HG03432 (cell line): Measurements from ENCODE around the gene DCST2.

ENCODE experiments used
- ATAC-seq: cut with Tn5 transposase; IDR thresholded peaks from one replicate; pipeline ENCODE4 v1.9.1; 2021; ENCODE audit warnings: mild to moderate bottlenecking, moderate library complexity; ENCODE audit not compliant: unreplicated experiment

Gene DCST2

GRCh38 chr1:155050560-155051341 is 17.2 kb upstream of the DCST2 start, which contains the start of gene ADAM15:
TSS of gene ADAM15 (plus strand) at chr1:155051316. CDS start at chr1:155051387, 71 bp downstream.
- ATAC-seq, result peak; percentile 65

GRCh38 chr1:155049651-155050559 is 16.3 kb upstream of the DCST2 start:
- no peak for ATAC-seq

- ATAC-seq, result no peak
These were observed 15.1 kb upstream of the DCST2 start for GRCh38 chr1:155048449-155049334.

- no peak for ATAC-seq
These were observed 11.5 kb upstream of the DCST2 start for GRCh38 chr1:155044812-155045657.

- no peak for ATAC-seq
These were observed 10.8 kb upstream of the DCST2 start for GRCh38 chr1:155044365-155044764.

GRCh38 chr1:155043793-155044192 is 10.2 kb upstream of the DCST2 start:
- ATAC-seq, result no peak

- no peak for ATAC-seq
These were observed 9.7 kb upstream of the DCST2 start for GRCh38 chr1:155043301-155043702.

GRCh38 chr1:155042789-155043188 is 9.2 kb upstream of the DCST2 start:
- ATAC-seq, result no peak

GRCh38 chr1:155040358-155041093 is 6.9 kb upstream of the DCST2 start:
- no peak for ATAC-seq

GRCh38 chr1:155039308-155039669 is 5.7 kb upstream of the DCST2 start:
- no peak for ATAC-seq

GRCh38 chr1:155038602-155039307 is 5.2 kb upstream of the DCST2 start:
- no peak for ATAC-seq

- ATAC-seq, result no peak
These were observed 4.4 kb upstream of the DCST2 start for GRCh38 chr1:155037851-155038441.

- ATAC-seq, result no peak
These were observed 3.5 kb upstream of the DCST2 start for GRCh38 chr1:155037043-155037442.

GRCh38 chr1:155035936-155036335 is 2.4 kb upstream of the DCST2 start:
- no peak for ATAC-seq

- no peak for ATAC-seq
These were observed 982 bp upstream of the DCST2 start for GRCh38 chr1:155034318-155035208.

GRCh38 chr1:155032886-155033285 is 695 bp downstream of the DCST2 start:
- no peak for ATAC-seq

GRCh38 chr1:155030899-155031298 is 2.7 kb downstream of the DCST2 start:
- ATAC-seq, result no peak
